HG02973 (cell line): ENCODE results near the gene BMP8B.
A peak's percentile ranks its signal among the peaks of the same experiment; 100 is the strongest.

Experiments used
- ATAC-seq: cut with Tn5 transposase; IDR thresholded peaks from one replicate; pipeline ENCODE4 v1.9.1; 2021; ENCODE audit warnings: moderate library complexity; ENCODE audit not compliant: unreplicated experiment

The BMP8B gene

DNA sequence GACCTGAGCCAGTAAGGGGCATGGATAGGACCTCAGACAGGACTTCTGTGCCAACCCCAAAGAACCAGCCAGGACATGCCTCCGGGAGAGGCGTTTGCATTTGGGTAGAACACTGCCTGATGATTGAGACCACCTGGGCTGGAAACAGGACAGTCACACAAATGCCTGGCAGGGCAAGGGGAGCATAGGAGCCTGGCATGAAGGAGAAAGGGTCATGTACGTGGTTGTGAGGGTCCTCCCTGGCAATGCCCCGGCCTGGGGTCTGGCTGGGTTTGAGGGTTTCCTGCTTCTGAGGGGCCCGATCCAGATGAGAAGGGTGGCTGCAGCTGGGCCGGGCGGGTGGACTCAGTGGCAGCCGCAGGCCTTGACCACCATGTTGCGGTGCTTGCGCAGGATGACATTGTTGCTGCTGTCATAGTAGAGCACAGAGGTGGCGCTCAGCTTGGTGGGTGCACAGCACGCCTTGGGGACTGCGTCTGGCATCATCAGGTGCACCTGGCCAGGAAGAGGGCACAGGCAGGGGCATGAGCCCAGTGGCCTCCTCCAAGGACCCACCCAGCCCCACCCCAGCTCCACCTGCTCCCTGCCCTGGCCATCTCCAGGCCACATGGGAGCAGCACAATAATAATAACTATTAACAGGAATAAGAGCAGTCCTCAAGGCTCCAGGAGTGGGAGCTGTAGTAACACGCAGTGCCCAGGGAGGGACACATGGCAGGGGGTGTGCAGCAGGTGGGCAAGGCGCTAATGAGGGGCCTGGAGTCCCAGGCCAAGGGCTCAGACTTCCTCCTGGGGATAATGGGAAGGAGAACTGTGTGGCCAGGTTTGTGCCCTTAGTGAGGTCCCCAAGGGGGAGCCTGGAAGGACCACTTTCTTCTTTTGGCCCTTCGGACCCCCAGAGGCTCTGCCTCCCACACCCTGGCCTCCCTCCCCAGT, 28.3 kb downstream of the BMP8B start:
- ATAC-seq, result no peak

DNA sequence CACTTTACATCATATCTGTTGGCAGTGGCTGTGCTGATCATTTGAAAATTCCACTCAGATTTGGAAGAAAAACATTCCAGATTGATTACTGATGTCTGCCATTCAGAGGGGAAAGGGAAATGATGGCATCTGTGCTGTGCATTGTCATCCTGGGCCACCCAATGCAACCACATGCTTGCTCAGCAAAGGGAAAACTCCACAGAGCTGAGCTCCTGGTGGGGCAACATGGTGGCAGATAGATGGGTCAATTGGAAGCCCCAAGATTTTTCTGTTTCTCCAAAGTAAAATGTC, 29.3 kb downstream of the BMP8B start:
- no peak for ATAC-seq

DNA sequence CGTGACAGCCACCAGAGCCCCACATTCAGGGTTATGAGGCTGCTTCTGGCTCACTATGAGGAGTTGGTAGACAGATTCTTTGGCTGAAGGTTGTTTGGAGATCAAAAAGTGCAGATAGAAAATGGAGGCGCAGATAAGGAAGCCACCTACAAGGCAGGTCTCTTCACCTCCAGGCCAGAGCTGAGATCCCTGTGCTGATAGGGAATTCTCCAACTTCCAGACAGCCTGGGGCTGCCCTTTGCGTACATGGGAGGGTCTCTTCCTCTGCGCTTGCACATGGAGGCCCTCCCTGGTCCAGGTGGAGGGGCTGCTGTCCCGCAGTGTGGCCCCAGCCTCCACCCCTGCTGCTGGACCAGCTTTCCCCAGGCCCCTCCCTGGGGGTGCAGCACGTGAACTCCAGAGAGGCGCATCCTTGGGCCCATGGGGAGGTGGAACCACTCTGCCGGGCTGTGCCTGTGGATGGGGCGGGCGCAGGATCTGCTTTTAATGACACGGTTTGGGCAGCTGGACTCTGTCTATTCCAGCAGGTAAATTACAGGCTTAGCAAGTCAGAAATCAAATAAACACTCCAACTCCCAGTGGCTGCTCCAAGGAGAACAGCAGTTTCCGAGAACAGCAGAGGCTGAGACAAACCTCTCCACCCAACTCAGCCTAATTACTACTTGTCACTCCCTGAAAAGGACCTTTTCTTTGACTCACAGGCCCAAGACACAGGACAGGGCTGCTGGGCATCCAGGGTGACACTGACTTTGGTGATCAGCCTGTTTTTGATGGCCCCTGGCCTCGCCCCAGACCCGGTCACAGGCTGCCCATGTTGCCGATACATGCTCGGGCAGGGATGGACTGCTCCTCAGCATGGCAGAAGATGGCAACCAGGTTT, 29.9 kb downstream of the BMP8B start:
- no peak for ATAC-seq

DNA sequence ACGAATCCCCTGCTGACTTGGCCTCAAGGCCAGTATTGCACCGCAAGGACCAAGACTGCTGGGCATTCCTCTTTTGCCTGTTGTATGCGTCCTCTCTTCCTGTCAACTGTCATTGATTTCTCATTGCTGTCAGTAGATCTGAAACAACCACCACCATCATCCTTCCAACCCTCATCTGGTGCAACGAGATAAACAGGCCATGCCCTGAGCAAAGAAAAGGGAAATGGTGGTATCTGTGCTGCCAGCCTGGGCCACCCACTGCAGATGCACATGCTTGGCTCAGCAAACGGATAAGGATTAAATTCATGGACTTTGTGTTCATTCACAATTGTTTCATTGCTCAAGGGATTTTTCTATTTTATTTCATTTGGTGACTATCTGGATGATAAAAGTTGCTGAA, 31.2 kb downstream of the BMP8B start:
- no peak for ATAC-seq

DNA sequence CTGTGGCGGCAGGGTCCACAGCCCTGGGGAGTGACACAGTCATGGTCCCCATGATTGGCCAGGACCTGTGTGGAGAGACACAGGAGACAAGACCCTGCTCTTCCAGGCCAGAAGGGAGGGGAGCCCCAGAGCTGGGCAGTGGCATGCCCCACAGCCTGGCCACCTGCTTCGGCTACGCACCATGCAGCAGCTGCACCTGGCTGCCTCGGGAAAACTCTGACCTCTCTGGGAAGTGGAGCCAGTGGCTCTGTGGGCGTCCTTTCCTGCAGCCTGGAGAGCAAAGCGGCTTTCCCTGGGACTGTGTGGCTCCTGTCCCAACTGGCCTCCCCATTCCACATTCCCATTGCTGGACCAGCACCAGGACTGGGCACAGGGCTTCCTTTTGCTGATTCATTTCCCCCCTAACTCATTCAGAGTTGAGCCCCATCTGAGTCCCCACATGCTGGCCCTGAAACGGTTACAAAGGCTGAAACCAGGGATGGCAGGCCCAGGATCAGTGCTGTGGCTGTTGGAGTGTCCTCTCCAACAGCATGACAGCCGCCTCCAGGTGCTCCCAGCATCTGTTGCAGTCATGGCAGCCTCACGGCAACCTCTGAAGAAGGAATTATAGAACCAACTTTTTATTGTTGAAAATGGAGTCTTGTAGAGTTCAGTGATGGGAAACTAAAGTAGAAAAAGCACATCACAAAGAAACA, 32.6 kb downstream of the BMP8B start:
- ATAC-seq, result no peak

DNA sequence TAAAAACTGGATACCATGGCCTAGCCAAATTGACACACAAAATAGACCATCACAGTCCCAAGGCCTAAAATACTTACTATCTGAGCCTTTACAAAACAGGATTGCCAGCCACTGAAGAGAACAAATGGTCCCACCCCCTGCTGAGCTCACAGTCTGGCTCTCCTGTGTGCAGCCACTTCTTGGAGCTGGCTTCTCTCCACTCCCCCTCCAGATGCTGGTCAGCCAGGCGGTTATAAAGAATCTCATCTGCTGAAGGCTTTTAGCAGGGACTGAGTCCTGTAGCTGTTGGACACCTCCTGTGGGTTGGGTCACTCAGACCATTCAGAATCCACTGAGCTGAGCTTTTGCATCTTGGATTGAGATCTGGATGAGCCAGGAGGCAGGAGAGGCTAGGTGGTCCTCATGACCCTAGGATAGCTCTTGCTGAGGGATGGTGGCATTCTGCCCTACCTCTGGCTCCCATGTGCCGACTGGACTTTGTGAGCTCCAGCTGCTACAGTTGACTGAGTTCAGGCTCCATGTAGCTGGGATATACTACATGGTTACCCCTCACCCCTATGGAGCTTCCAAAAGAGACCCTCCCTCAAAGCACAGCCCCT, 33.7 kb downstream of the BMP8B start:
- no peak for ATAC-seq

DNA sequence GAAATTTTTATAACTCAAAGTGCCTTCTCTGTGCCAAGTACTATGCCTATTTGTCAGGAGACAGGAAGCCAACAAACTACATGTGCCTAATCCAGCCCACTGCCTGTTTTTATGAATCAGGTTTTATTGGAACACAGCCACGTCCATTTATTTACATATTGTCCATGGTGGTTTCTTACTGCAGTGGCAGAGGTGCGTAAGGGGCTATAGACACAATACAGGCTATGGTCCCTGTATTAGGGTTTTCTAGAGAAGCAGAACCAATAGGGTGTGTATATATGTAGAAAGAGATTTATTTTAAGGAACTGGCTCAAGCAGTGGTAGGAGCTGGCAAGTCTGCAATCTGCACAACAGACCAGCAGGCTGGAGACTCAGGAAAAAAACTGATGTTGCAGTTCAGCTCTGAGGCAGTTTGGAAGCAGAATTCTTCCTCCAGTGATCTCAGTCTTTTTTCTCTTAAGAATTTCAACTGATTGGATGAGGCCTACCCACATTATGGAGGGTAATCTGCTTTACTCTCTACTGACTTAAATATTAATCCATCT, 34.6 kb downstream of the BMP8B start:
- ATAC-seq, result no peak

DNA sequence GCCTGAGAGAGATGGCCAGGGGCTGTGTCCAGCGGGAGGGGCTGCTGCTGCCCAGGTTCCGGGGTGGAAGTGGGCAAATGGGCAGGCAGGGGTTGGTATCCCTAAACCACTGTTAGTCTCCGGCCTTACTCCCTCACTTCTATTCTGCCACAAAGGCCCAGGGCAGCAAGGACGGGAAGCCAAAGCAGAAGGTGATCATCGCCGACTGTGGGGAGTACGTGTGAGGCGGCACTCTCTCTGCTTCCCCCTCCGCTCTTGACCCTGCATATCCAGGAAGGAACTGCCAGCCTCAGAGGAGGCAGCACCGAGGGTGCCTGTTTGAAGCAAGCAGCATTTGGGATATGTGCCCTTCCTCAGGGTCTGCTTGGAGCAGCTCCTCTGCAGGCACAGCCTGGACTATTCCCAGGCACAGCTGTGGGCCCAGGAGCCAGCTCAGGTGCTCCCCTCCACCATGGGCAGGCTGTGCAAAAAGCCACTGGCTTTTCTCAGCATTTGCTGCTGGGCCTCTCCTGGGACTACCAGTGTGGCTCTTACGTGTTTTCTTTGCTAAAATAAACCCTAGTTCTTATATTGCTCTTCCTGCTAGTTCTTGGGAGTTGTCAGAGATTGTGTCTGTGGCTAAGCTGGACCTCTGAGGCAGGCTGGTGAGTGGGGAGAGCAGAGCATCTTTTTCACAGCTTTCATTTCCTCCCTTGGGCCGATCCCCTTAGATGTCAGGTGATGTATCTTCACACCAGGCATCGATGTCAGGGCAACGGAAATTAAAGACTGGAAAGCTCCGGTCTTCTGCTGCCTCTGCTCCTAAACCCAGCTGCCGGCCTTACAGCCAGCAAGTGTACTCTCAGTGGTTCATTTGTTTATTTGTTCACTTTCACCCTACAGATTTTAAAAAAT, 35.3 kb downstream of the BMP8B start:
- no peak for ATAC-seq

DNA sequence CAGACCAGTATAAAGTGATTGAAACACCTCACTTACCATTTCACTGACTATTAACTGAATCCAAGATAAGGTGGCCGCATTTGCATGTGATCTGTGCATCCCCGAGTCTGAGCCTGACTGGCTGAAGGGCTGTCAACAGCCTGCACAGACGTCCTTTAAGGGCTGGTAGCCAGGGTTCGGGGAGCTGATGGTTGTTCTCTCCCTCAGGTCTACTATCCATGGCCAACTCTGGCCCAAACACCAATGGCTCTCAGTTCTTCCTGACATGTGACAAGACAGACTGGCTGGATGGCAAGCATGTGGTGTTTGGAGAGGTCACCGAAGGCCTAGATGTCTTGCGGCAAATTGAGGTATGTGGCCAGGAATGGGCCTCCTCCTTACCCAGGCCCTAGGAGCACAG, 36.0 kb downstream of the BMP8B start:
- no peak for ATAC-seq

DNA sequence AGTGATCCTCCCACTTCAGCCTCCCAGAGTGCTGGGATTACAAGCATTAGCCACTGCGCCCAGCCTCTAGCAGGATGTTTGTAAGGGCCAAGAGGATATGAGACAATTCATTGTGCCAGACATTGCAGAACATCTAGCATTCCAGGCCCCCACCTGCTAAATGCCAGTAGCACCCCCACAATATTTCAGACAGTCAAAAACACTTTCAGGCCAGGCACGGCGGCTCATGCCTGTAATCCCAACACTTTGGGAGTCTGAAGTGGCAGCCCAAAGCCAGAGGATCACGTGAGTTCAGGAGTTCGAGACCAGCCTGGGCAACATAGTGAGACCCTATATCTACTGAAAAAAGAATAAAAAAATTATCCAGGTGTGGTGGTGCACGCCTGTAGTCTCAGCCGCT, 37.1 kb downstream of the BMP8B start:
- ATAC-seq, result no peak

DNA sequence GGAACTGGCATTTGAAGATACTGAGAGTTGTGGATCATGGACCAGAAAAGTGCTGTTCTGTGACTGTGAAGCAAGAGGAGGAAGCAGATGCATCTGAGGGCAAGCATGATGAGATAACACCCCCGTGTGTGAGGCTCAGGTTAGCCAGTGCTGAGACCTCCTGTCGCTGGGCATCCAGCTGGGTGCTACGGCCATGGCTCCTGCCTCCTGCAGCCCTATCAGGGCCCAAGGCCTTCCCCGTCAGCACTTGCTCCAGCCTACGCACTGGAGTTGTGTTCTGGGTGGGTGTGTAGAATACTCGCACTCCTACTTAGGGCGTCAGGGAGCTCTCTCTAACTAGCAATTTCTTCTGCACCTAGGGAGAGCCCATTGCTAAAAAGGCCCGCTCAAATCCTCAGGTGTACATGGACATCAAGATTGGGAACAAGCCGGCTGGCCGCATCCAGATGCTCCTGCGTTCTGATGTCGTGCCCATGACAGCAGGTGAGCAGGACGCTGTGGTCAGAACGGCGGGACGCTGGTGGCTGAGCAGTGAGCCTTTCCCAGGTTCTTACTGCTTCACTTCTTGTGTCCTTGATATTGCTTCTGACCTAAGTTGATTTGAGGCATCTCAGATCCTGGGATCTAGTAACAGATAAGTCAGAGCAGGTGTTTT, 43.5 kb downstream of the BMP8B start:
- no peak for ATAC-seq

DNA sequence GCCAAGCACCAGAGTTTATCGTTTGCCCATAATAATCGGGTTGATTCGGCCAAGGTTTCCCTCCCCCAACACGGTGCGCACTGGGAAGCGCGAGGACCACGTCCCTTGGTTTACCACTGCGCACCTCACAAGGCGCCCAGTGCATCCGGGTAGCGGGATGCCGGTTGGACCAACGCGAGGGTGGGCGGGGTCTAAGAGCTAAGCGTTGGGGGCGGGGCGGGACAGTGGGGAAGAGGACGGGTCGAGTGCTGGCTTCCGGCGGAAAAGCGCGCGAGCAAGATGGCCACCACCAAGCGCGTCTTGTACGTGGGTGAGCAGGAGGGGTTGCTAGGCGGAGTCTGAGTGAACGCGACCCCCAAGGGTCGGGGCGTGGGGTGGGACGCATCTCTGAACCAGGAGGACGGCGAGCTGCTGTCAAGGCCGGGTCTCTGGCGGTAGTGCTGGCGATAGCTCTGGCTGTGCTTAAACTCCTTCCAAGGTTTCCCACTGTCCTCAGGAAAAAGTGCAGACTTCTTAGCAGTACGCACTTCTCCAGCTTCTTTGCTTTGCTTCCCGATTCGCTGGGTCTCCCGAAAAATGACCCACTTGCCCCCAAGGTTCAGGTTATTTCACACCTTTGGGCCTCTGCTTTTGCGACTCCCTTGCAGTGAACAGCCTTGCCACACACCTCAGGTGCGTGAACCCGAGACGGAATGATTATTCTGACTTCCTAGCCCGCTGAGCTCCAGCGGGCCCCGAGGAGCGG, 49.9 kb downstream of the BMP8B start, which contains the start of gene PPIE:
Gene PPIE (plus strand): TSS at position 261 of the 745 bp plus-strand sequence. CDS start 19 bp downstream, at position 280.
- ATAC-seq, result peak; percentile 74

DNA sequence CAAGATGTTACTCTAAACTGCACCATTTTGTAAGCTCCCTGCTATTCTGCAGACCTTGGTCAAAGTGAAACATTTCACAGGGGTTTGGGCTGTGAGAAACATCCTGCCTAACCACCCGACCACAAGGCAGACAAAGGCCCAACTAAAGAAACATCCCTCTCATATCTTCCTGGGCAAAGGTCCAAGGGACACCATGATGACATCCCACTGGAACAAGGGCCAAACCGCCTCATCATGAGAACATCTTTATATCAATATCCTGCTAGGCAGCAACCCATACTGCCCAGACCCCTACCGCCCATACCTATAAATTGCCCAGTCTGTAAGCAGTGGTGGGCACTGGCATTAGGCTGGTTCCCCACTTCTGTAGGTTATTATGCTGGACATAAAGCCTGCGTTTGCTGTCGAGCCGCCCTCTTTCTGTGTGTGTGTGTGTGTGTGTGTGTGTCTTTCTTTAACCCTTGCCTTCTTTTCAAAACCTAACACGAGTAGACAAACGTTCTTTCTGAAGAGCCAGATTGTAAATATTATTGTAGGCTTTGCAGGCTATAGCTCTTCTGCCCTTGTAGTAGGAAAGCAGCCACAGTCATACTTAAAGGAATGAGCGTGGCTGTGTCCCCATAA, 51.0 kb downstream of the BMP8B start:
- ATAC-seq, result no peak

DNA sequence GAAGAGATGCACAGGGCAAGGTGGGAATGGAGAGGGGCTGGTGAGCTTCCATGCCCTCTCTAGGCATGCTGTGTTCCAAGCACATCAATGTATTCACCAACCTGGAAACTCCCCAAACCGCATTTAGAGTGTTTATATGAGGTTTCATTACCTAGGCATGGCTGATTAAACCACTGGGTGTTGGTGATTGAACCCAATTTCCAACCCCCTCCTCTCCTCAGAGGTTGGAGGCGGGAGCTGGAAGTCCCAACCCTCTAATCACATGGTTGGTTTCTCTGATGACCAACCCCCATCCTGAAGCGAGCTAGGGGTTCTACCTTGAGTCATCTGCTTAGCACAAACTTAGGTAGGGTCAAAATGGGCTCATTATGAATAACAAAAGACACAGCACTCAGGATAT, 52.9 kb downstream of the BMP8B start:
- ATAC-seq, result no peak

DNA sequence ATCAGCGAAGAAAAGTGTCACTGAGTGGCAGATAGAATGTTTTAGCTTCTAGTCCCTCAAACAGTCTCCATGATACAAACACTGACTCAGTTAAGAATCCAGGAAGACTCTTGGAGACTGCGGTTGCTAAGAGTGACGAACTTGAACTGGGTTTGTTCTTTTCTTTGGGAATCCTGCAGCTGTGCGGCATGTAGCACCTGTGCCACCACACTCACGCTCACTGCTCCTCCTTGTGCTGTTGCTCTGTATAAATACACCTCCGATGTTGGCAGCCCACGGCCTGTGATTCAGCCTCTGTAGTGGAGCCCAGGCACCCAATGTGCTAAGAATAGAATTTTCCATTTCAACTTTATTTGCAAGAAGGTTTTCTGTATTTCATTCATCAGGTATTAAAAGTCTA, 55.5 kb downstream of the BMP8B start:
- ATAC-seq, result no peak

DNA sequence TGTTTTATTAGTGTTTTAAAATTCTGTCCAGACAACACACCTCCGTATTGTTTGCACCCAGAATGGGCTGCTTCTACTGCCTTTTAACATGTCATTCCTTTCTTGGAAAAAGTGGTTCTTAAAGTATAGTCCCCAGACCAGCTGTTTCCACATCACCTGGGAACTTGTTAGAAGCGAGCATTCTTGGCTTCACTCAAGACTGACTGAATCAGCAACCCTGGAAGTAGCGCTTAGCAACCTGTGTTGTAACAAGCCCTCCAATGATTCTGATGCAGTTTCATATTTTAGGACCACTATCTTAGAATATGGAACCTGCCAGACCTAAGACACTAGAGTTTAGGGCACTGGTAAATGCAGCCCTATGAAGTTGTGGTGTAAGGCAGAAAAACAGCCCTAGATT, 55.9 kb downstream of the BMP8B start:
- no peak for ATAC-seq

DNA sequence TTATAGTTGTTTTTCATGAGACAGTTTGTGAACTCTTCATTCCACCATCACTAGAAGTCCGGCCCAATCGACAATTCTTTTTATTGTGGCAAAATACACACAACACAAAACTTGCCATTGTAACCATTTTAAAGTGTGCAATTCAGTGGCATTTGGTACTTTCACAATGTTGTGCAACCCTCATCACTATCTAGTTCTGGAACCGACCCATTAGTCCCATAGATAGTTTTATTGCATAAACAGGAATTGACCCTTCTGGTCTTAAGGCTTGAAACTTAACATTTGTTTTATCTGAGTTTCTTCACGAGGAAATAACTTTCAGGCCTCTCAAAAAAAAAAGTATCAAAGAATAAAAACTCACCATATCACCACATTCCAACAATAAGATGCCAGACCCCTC, 58.8 kb downstream of the BMP8B start:
- no peak for ATAC-seq

DNA sequence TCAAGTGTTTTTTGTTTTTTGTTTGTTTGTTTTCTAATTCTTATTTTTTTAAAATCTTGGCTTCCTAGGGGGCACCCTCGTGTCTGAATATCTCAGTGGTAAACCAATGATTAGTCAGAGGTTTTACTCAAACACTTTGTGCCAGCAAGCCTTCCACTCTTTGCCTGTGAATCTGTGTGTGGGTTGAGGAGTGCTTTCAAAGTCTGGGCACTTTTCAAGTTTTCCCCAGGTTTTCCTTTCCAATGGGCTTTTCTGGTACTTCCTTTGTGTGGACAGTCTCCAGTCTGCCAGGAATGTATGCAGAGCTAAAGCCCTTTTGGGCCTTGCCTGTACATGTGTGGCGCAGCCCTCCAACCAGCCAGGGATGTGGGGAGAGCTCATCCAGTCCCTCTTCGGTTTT, 59.6 kb downstream of the BMP8B start:
- no peak for ATAC-seq
